Stimulated activated CD4-positive, alpha-beta T cell treated with anti-CD3 and anti-CD28 coated beads, TNF-alpha, amount 100 ng/mL, for 24 hours (primary cell): Measurements from ENCODE around the gene NLGN1.

Source experiments
- DNase-seq, 3 experiments: peaks; one replicate each; pipeline ENCODE4 v3.0.0-alpha.2; 2020; ENCODE audit warnings: low read depth in 3 of 3

NLGN1 gene

DNA sequence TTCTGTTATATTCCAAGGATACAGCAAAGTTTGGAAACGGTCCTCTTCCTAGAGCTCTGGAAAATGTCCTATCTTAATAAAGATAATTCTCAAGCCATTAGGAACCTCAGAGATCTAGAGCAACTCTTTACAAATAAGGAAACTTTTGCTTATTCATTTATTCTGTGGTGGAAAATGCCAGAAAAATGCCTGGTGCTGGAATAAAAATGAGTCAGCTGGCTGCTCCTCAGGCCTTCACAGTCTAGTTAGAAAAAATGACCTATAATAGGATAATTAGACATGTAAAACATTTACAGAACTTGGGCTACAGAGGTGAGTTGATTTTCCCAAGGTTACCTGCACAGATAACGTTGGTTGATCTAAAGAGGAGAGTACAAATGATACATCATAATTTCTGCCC lies 372.5 kb downstream of the NLGN1 start:
- no peak for DNase-seq

- DNase-seq, result no peak
Observed at GRCh38 chr3:173770796-173771573, 373.4 kb downstream of the NLGN1 start.

GRCh38 chr3:173773800-173774199 lies 376.3 kb downstream of the NLGN1 start:
- no peak for DNase-seq

- DNase-seq, result no peak
Observed at GRCh38 chr3:173774294-173774693, 376.8 kb downstream of the NLGN1 start.

GRCh38 chr3:173778251-173778650 lies 380.7 kb downstream of the NLGN1 start:
- DNase-seq, result no peak

- no peak for DNase-seq
Observed at GRCh38 chr3:173780067-173780466, 382.5 kb downstream of the NLGN1 start.

DNA sequence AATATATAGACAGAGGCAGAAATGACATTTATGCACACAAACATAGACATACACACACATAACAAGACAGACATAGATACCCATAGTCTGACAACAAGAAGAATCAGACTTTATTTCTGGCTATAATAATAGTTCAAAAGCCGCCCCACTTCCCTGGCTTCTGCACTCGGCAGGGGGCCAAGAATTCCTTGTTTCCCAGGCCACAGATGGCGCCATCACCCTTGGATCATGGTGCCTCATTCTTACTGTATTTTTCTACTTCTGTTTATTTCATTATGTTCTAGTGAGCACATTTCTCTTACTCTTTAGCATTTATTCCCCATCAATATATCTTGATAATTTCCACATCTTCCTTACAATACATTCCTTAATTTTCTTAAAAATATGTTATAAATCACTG lies 387.5 kb downstream of the NLGN1 start:
- DNase-seq, result no peak

GRCh38 chr3:173789530-173790162 lies 392.1 kb downstream of the NLGN1 start:
- DNase-seq, result no peak

DNA sequence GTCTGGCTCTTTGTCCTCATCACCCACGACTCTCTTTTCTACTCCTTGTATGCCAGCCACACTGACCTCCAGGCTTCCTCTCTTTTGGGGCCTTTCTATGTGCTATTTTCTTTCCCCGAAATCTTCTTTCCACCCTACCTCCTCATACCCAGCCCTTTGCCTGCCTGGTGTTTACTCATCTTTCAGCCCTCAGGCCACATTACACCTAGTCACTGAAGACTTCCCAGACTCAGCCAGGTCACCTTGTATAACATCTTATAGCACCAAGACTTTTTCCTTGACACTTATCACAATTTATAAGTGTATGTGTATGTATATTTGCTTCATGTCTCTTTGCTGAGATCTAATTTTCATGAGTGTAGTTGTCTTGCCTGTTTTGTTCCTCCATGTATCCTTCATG lies 396.4 kb downstream of the NLGN1 start:
- DNase-seq, result no peak

DNA sequence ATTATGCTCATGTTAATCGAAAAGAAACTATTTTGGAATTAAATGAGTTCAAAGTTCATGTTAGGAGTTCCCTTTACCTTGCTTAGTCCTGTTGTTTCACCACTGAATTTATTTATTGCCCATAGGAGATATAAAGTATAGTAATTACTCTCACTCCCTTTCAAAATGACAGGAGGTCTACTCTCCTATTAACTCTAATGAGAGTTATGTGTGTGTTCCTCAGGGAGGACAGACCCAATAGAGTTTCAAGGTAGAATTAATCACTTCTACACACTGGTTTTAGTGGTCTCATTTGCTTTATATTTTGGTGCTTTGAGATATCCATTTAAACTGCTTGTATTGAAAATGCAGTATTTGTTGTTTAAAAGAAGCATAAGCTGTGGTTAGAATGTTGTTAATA lies 398.9 kb downstream of the NLGN1 start:
- no peak for DNase-seq

DNA sequence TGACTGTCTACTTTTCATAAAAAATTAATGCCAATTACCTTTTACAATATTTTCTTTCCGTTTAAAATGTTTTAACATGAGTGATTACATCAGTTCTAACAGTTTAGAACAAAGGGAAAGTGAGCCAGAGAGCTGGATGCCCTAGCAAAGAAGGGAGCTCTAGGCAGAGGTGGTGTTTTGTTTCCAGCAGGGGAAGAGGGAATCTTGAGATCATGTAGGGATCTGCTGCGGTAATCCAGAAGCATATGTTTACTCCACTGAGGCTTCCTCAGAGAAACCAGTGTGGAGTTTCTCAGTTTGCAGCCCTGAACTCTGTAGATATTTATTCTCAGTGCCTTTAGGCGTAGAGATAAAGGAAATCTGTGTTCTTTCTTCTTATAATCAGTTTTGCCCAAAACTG lies 399.3 kb downstream of the NLGN1 start:
- DNase-seq, result no peak

- no peak for DNase-seq
Observed at GRCh38 chr3:173799060-173799816, 401.7 kb downstream of the NLGN1 start.

- DNase-seq, result no peak
Observed at GRCh38 chr3:173800154-173800553, 402.6 kb downstream of the NLGN1 start.

DNA sequence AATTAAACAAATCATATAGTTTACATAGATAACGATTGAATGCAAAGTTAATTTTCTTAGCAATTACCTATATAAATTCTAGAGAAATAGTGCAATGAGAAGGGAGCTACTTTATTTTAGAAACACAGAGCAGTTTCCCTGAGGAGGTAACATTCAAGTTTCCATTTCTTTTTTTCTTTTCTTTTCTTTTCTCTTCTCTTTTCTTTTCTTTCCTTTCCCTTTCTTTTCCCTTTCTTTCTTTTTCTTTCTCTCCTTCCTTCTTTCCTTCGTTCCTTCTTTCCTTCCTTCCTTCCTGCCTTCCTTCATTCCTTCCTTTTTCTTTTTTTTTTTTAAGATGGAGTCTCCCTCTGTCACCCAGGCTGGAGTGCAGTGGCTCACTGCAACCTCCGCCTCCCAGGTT lies 417.3 kb downstream of the NLGN1 start:
- no peak for DNase-seq

DNA sequence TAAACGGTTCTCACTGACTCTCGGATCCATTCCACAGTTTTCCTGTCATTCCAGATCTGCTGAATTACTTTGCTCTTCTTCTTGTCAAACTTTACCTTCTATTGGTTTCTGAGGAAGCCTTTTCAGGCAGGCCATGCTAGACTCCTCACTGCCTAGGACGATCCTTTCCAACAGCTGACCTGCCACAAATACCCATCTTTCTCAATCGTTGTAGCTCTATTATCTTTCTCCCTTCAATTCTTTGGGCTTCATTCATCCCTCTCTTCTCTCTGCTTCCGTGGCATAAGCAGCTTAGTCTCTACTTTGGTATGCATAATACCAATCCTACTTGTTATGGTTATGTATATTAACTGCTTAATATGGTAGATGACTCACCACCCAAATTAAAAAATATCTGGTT lies 421.8 kb downstream of the NLGN1 start:
- DNase-seq, result no peak

DNA sequence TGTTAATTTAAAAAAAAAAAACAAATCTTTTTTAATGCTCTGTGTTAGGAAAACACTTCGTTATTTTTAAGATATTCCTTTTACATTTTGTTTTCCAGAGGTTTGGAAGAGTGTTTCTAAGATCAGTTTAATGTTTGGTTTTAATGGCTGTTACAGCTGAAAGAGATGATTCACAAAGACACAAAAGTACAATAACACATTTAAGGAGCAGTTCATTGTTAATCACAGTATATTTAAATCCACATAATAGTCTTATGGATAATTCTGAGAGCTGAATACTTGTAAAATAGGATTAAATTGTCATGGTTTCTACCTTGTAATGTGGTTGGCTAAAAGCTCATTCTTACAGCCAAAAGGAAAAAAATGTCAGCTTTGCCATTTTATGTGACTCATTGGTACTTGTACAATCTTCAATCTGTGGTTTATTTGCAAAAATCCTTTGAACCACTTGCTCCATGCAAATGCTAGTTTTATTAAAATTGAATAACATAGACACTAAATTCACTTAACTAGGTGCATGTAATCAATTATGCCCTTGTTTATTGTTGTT lies 426.4 kb downstream of the NLGN1 start:
- no peak for DNase-seq

- no peak for DNase-seq
Observed at GRCh38 chr3:173825730-173826129, 428.2 kb downstream of the NLGN1 start.

DNA sequence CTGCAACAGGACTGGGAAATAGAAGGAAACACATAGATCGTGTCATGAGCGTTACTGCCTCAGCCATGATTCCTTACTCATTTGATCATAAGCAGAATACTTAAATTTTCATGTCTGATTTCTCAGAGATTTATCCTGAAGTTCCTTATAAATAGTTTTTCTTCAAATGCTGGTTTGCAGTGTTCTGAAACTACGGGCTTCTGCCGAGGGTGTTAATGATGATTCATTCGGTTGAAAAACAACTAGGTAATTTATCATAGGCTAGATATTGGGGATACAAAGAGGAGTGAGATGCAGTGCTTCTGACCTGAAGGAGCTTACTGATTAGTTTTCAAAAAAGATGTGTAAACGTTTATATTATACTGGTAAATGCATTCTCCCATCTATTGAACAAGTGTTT lies 428.9 kb downstream of the NLGN1 start:
- no peak for DNase-seq

GRCh38 chr3:173826901-173827609 lies 429.5 kb downstream of the NLGN1 start:
- no peak for DNase-seq

DNA sequence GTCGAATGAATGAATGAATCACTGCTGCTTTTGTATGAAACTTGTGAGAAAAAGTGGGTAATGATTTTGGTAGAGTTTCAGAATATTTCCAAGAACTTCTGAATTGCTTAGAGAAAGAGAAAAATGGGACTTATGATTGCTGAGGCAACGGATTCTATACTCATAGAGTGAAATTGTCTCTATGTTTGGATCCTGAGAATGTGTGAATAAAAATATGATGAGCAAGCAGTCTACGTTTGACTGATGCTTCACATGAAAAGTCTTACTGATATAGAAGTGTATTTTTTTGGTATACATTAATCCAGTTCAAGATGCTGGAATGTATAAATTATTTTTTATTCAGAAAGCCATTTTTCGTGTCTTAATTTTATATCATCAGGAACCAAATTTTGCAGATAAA lies 441.1 kb downstream of the NLGN1 start:
- no peak for DNase-seq

DNA sequence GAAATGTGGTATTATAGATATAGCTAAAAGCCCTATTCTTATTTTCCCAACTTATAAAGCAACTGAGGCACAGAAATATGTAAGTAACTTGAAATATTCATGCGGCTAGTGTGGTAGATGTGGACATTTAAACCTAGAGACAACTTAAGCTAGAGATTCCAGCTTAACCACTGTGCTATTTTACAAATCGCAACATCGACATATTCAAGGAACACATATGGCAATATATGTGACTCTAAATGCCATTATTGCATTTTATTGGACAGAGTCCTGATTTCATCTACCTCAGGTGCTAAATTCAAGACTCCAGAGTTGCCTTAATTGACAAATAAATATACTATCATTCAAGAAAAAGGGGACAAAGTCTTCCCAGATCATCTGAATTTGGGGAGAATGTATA lies 442.3 kb downstream of the NLGN1 start:
- DNase-seq, result no peak

DNA sequence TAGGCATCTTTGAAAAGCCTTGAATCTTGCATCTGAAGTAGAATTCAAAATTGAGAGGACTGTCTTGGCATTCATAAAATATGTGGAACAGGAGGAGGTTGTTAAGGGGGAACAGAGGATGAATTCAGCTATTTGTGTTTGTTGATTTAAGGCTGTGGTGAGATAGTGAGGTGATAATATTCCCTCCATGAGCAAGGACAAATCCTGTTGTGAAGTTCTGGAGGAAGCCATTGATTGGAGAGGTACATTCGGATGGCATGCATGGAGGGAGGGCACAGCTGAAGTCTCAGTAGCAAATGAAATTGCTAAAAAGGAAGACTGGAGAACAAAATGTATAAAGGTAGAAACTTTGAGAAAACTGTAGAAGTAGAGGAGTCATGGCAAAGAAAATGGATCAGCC lies 443.8 kb downstream of the NLGN1 start:
- DNase-seq, result no peak
